Measurements from ENCODE around the gene RRAGD. TPM values are rescaled to one million over a fixed set of nuclear protein-coding genes. Genes with fewer than 3 reads are reported as not detected.
A peak's percentile ranks its signal among the peaks of the same experiment; 100 is the strongest.

The RRAGD gene
- polyA plus RNA-seq, 3 donors: 5.0 to 7.9 (median 7.4) TPM

DNA sequence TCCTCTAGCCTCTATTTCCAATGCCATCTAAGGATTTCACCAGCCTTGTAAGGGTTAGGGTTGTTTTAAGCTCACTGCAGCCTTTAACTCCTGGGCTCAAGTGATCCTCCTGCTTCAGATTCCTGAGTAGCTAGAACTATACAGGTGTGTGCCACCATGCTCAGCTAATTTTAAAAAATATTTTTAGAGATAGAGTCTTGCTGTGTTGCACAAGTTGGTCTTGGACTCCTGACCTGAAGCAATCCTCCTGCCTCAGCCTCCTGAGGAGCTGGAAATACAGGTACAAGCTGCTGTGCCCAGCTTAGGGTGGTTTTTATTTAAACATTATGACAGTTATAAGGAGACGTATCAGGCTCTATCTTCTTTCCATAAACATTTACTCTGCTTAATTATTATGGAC lies 47.4 kb upstream of the RRAGD start:
- Mint-ChIP-seq H3K27ac (no peak overlapping the region), H3K9me3 (peaks cover 0 to 7% (median 2%) of the 10 kb centered on the region in 7 donors), H3K4me1 (no peaks in the 10 kb centered on the region), H3K4me3 (no peak overlapping the region), H3K27me3 (ENCODE audit: low read depth in 3 of 3) (no peaks in the 10 kb centered on the region), H3K36me3 (no peaks in the 10 kb centered on the region)
- intact Hi-C loops (cut with micrococcal nuclease): no loop called here
- Histone ChIP-seq H3K79me2 (ENCODE audit: insufficient read depth, low read length) (no peaks in the 10 kb centered on the region), H3K9me3 (replicated peaks in 1 of 2; ENCODE audit: control insufficient read depth in 1 of 2, insufficient read depth in 1 of 2, low read length in 2 of 2) (no peaks in the 10 kb centered on the region), H3K4me1 (ENCODE audit: control insufficient read depth in 1 of 2, insufficient read depth in 2 of 2, low read length in 2 of 2) (no peaks in the 10 kb centered on the region), H3K9ac (ENCODE audit: insufficient read depth, low read length, poor library complexity, severe bottlenecking) (no peak overlapping the region), H3K4me3 (replicated peaks in 1 of 3; ENCODE audit: low read depth in 2 of 3, low read length in 3 of 3) (no peak overlapping the region), H3K36me3 (replicated peaks in 1 of 2; ENCODE audit: control insufficient read depth in 1 of 2, insufficient read depth in 2 of 2, low read length in 2 of 2) (no peaks in the 10 kb centered on the region), H2AFZ (ENCODE audit: insufficient read depth, low read depth, low read length, poor library complexity, severe bottlenecking) (no peak overlapping the region), H3K27ac (ENCODE audit: low read depth in 1 of 2, low read length in 2 of 2) (no peak overlapping the region), H4K20me1 (ENCODE audit: insufficient read depth, low read length) (no peaks in the 10 kb centered on the region), H3K27me3 (ENCODE audit: control insufficient read depth in 2 of 2, insufficient read depth in 2 of 2, low read length in 2 of 2) (no peaks in the 10 kb centered on the region), H3K4me2 (replicated peaks; ENCODE audit: extremely low read depth, low read length, poor library complexity, severe bottlenecking) (no peak overlapping the region)
- no CpG with 5 or more reads among the region's 1 CpG for WGBS (ENCODE audit: insufficient coverage)
- TF ChIP-seq, protein P1, sequence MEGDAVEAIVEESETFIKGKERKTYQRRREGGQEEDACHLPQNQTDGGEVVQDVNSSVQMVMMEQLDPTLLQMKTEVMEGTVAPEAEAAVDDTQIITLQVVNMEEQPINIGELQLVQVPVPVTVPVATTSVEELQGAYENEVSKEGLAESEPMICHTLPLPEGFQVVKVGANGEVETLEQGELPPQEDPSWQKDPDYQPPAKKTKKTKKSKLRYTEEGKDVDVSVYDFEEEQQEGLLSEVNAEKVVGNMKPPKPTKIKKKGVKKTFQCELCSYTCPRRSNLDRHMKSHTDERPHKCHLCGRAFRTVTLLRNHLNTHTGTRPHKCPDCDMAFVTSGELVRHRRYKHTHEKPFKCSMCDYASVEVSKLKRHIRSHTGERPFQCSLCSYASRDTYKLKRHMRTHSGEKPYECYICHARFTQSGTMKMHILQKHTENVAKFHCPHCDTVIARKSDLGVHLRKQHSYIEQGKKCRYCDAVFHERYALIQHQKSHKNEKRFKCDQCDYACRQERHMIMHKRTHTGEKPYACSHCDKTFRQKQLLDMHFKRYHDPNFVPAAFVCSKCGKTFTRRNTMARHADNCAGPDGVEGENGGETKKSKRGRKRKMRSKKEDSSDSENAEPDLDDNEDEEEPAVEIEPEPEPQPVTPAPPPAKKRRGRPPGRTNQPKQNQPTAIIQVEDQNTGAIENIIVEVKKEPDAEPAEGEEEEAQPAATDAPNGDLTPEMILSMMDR (IDR thresholded peaks at IDR 0.05): no peak
- DNase-seq: no peak

DNA sequence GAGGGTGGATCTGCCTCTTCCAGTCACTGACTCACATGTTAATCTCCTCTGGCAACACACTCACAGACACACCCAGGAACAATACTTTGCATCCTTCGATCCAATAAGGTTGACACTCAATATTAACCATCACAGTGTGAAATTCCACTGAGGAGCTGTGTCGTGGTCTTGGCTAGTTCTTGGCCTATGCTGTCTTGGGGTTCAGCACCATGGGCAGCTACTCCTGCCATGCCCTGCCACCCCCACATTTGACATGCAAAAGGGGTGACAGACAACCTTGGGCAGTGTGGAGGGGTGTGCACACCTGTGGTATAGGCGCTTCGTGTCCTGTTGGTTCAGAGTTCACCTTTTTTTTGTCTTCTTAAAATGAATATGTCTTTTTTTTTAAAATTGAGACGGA lies 46.6 kb upstream of the RRAGD start:
- Mint-ChIP-seq H3K9me3 (peaks cover 0 to 7% (median 2%) of the 10 kb centered on the region in 7 donors), H3K4me3 (no peak overlapping the region), H3K27me3 (ENCODE audit: low read depth in 3 of 3) (no peaks in the 10 kb centered on the region), H3K4me1 (no peaks in the 10 kb centered on the region), H3K36me3 (no peaks in the 10 kb centered on the region), H3K27ac (peak overlapping the region in 1 of 7 donors; percentile 54)
- Histone ChIP-seq H4K20me1 (ENCODE audit: insufficient read depth, low read length) (no peaks in the 10 kb centered on the region), H3K27ac (ENCODE audit: low read depth in 1 of 2, low read length in 2 of 2) (no peak overlapping the region), H3K36me3 (replicated peaks in 1 of 2; ENCODE audit: control insufficient read depth in 1 of 2, insufficient read depth in 2 of 2, low read length in 2 of 2) (no peaks in the 10 kb centered on the region), H3K27me3 (ENCODE audit: control insufficient read depth in 2 of 2, insufficient read depth in 2 of 2, low read length in 2 of 2) (no peaks in the 10 kb centered on the region), H2AFZ (ENCODE audit: insufficient read depth, low read depth, low read length, poor library complexity, severe bottlenecking) (no peak overlapping the region), H3K4me2 (replicated peaks; ENCODE audit: extremely low read depth, low read length, poor library complexity, severe bottlenecking) (no peak overlapping the region), H3K9ac (ENCODE audit: insufficient read depth, low read length, poor library complexity, severe bottlenecking) (no peak overlapping the region), H3K9me3 (replicated peaks in 1 of 2; ENCODE audit: control insufficient read depth in 1 of 2, insufficient read depth in 1 of 2, low read length in 2 of 2) (no peaks in the 10 kb centered on the region), H3K4me1 (ENCODE audit: control insufficient read depth in 1 of 2, insufficient read depth in 2 of 2, low read length in 2 of 2) (no peaks in the 10 kb centered on the region), H3K4me3 (replicated peaks in 1 of 3; ENCODE audit: low read depth in 2 of 3, low read length in 3 of 3) (no peak overlapping the region), H3K79me2 (ENCODE audit: insufficient read depth, low read length) (no peaks in the 10 kb centered on the region)
- 90% methylated on average over 4 of the region's 5 CpGs for WGBS (ENCODE audit: insufficient coverage)
- intact Hi-C loops (cut with micrococcal nuclease): no loop called here
- DNase-seq: no peak
- TF ChIP-seq, protein P1 (IDR thresholded peaks at IDR 0.05): no peak

Measured in CD14-positive monocyte (primary cell).